HL-60/S4 treated with phorbol 12-myristate 13-acetate at 8.2 ng/mL for 4 days and 3 days (cell line): Measurements from ENCODE around the gene IFT52.
"Not testable (repeated sequence)": the region's sequence is repeated elsewhere in the genome, so short reads cannot be mapped to it uniquely, and the experiment has no call there.

ENCODE experiments used
- in situ Hi-C: fragments of 300-500 bp; cut with MboI; formaldehyde crosslinking; loops from 2 replicates; pipeline ENCODE4 v1.15.0; 2022; ENCODE audit warnings: low sequenced_read_pairs

IFT52 gene

GRCh38 chr20:43642548-43642947 lies 51.8 kb downstream of the IFT52 start:
- in situ Hi-C loops = no loop called here

- in situ Hi-C loops = no loop called here
Observed at GRCh38 chr20:43650997-43651525, 60.3 kb downstream of the IFT52 start.

- in situ Hi-C loops = not testable (repeated sequence)
Observed at GRCh38 chr20:43651650-43652184, 61.0 kb downstream of the IFT52 start.

- in situ Hi-C loops = no loop called here
Observed at GRCh38 chr20:43653966-43654365, 63.2 kb downstream of the IFT52 start.

- in situ Hi-C loops = not testable (repeated sequence)
Observed at GRCh38 chr20:43655176-43655575, 64.4 kb downstream of the IFT52 start.

GRCh38 chr20:43655937-43656336 lies 65.2 kb downstream of the IFT52 start:
- in situ Hi-C loops = no loop called here

- in situ Hi-C loops = no loop called here
Observed at GRCh38 chr20:43658069-43658722, 67.5 kb downstream of the IFT52 start.

GRCh38 chr20:43658723-43659419 lies 68.1 kb downstream of the IFT52 start:
- in situ Hi-C loops = no loop called here

GRCh38 chr20:43662943-43663655 lies 72.4 kb downstream of the IFT52 start:
- in situ Hi-C loops = no loop called here

GRCh38 chr20:43665466-43666176 lies 74.9 kb downstream of the IFT52 start:
- in situ Hi-C loops = no loop called here

GRCh38 chr20:43666376-43667328 lies 75.9 kb downstream of the IFT52 start, which contains the start of gene MYBL2:
Gene MYBL2, plus strand, starts transcription at chr20:43667114. Its CDS starts 170 bp downstream, at chr20:43667284.
- in situ Hi-C loops = no loop called here

- in situ Hi-C loops = no loop called here
Observed at GRCh38 chr20:43667341-43668132, 76.8 kb downstream of the IFT52 start.

- in situ Hi-C loops = no loop called here
Observed at GRCh38 chr20:43669332-43669731, 78.6 kb downstream of the IFT52 start.

- in situ Hi-C loops = no loop called here
Observed at GRCh38 chr20:43670423-43670822, 79.7 kb downstream of the IFT52 start.

GRCh38 chr20:43676368-43676767 lies 85.6 kb downstream of the IFT52 start:
- in situ Hi-C loops = no loop called here

- in situ Hi-C loops = no loop called here
Observed at GRCh38 chr20:43680981-43681380, 90.2 kb downstream of the IFT52 start.

GRCh38 chr20:43681468-43681942 lies 90.8 kb downstream of the IFT52 start:
- in situ Hi-C loops = no loop called here

GRCh38 chr20:43681991-43682410 lies 91.3 kb downstream of the IFT52 start:
- in situ Hi-C loops = no loop called here

- in situ Hi-C loops = no loop called here
Observed at GRCh38 chr20:43682446-43682845, 91.7 kb downstream of the IFT52 start.
